ENCODE measurements around the gene CDC25C. TPM values are rescaled to one million over a fixed set of nuclear protein-coding genes. Genes with fewer than 3 reads are reported as not detected.

The CDC25C gene
- total RNA-seq, 1 donor from 2014 or later: 2.0 TPM

- TF ChIP-seq, protein P1, sequence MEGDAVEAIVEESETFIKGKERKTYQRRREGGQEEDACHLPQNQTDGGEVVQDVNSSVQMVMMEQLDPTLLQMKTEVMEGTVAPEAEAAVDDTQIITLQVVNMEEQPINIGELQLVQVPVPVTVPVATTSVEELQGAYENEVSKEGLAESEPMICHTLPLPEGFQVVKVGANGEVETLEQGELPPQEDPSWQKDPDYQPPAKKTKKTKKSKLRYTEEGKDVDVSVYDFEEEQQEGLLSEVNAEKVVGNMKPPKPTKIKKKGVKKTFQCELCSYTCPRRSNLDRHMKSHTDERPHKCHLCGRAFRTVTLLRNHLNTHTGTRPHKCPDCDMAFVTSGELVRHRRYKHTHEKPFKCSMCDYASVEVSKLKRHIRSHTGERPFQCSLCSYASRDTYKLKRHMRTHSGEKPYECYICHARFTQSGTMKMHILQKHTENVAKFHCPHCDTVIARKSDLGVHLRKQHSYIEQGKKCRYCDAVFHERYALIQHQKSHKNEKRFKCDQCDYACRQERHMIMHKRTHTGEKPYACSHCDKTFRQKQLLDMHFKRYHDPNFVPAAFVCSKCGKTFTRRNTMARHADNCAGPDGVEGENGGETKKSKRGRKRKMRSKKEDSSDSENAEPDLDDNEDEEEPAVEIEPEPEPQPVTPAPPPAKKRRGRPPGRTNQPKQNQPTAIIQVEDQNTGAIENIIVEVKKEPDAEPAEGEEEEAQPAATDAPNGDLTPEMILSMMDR (IDR thresholded peaks at IDR 0.05): no peak
- TF ChIP-seq POLR2A (IDR thresholded peaks at IDR 0.05) (no peak), POLR2AphosphoS5 (IDR thresholded peaks at IDR 0.05; ENCODE audit: insufficient read depth in 1 of 2, low read depth in 1 of 2) (no peak)
- Histone ChIP-seq H3K9me3 (no peaks in the 10 kb centered on the region), H3K27me3 (no peaks in the 10 kb centered on the region), H3K27ac (no peak overlapping the region), H3K36me3 (no peaks in the 10 kb centered on the region), H3K4me3 (no peak overlapping the region), H3K4me1 (peaks cover 13% of the 10 kb centered on the region)
- DNase-seq (ENCODE audit: extremely low spot score in 2 of 2): no peak
- intact Hi-C loops (cut with DNase I): no loop called here
Measured at GRCh38 chr5:138240650-138241385, 90.8 kb downstream of the CDC25C start.

DNA sequence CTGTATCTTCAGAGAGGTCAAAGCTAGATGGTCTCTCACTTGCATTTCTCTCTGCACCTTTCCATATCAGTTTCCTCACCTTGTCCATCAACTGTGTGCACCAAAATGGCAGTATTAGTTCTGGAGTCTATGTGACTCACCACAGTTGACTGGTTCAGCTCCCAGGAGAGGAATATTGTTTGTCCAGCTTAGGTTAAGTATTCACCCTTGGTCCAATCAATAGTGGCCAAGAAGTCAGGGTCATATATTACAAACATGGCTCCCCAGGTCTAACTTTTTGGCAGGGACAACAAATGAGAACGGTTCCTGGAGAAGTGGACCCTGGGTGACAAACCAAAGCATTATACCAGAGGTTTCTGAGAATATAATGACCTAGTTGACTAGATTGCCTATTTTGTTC lies 93.6 kb downstream of the CDC25C start:
- TF ChIP-seq POLR2AphosphoS5 (IDR thresholded peaks at IDR 0.05; ENCODE audit: insufficient read depth in 1 of 2, low read depth in 1 of 2) (no peak), POLR2A (IDR thresholded peaks at IDR 0.05) (no peak)
- TF ChIP-seq, protein P1 (IDR thresholded peaks at IDR 0.05): no peak
- Histone ChIP-seq H3K27me3 (no peaks in the 10 kb centered on the region), H3K4me1 (peaks cover 13% of the 10 kb centered on the region), H3K27ac (no peak overlapping the region), H3K36me3 (no peaks in the 10 kb centered on the region), H3K9me3 (no peaks in the 10 kb centered on the region), H3K4me3 (no peak overlapping the region)
- intact Hi-C loops (cut with DNase I): no loop called here
- no peak for DNase-seq (ENCODE audit: extremely low spot score in 2 of 2)

Other genes starting within 250 kb of the CDC25C start
- not detected for gene WNT8A, start 247.8 kb downstream of the CDC25C start, total RNA-seq
- not detected for gene NME5, start 192.4 kb downstream of the CDC25C start, total RNA-seq
- 34.6 TPM for gene BRD8, start 153.2 kb downstream of the CDC25C start, total RNA-seq
- 2.5 TPM for gene KIF20A, start 152.7 kb downstream of the CDC25C start, total RNA-seq
- gene CDC23, start 118.5 kb downstream of the CDC25C start, total RNA-seq: 14.2 TPM
- 4.7 TPM for gene GFRA3, start 57.2 kb downstream of the CDC25C start, total RNA-seq
- 17.4 TPM for gene FAM53C, start 6.5 kb upstream of the CDC25C start, total RNA-seq
- 48.6 TPM for gene KDM3B, start 20.9 kb upstream of the CDC25C start, total RNA-seq
- 6.1 TPM for gene REEP2, start 107.3 kb upstream of the CDC25C start, total RNA-seq
- 119 TPM for gene EGR1, start 133.7 kb upstream of the CDC25C start, total RNA-seq
- gene ETF1, start 211.4 kb upstream of the CDC25C start, total RNA-seq: 60.6 TPM
- 156 TPM for gene HSPA9, start 243.6 kb upstream of the CDC25C start, total RNA-seq